ENCODE data around the gene PSAP. TPM values are rescaled to one million over a fixed set of nuclear protein-coding genes. Genes with fewer than 3 reads are reported as not detected.

The PSAP gene
- total RNA-seq, 1 experiment from 2014 or later, result 1,603 TPM

DNA sequence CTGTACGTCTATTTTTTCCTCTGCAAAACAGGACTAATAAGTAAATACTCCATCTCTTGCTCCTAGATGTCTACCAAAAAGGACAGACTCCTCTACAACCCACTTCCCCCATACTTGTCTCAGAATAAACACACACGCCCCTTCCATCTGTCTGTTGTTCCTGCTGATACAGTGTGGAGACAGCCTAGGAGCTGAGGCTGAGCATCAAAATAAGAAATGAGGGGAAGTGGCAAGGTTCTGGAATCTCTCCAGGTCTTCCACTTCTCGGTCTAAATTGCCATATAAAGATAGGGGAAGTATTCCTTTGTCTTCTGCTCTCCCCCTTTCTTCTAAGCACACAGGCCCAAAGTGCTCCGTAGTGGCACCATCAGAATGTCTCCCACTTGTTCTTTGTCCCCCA lies 47.0 kb downstream of the PSAP start:
- in situ Hi-C loops (cut with HindIII; ENCODE audit: low pct_unique_long_range_greater_than_20kb, low sequenced_read_pairs), result no loop called here
- DNase-seq (ENCODE audit: low read depth), result no peak

- in situ Hi-C loops (cut with HindIII; ENCODE audit: low pct_unique_long_range_greater_than_20kb, low sequenced_read_pairs), result no loop called here
- DNase-seq (ENCODE audit: low read depth), result no peak
Measured at GRCh38 chr10:71802715-71803488, 48.1 kb downstream of the PSAP start.

DNA sequence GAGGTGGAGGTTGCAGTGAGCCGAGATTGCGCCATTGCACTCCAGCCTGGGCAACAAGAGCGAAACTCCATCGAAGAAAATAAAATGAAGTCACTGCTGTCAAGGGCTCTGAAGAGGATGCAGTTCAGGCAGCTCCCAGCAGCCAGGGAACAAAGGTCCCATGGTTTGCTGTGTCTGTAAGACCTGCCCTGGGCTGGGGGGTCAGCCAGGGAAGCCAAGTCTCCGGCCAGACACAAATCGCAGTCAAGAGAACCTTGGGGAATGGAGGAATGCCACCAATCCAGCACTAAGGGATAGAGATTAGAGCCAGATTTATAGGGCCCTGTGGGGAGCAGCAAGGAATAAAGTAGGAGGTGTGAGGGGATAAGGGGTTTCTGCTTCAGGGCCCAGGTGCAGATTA lies 48.8 kb downstream of the PSAP start:
- in situ Hi-C loops (cut with HindIII; ENCODE audit: low pct_unique_long_range_greater_than_20kb, low sequenced_read_pairs), result no loop called here
- DNase-seq (ENCODE audit: low read depth), result no peak

DNA sequence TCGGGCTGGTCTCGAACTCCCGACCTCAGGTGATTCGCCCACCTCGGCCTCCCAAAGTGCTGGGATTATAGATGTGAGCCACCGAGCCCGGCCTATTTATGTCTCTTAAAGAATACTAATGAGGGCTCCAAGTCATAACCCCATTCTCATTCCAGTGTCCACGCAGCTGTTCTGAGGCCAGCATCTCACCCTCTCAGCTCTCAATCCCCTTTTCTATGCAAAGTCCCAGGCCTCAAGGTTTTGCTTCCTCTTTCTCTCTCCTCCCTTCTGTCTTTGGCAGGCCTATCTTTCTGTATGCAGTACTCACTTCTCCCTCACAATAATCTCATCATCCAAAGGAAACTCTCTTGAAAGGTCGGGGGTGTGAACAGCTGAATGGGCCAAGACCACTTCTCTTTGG lies 49.7 kb downstream of the PSAP start:
- in situ Hi-C loops (cut with HindIII; ENCODE audit: low pct_unique_long_range_greater_than_20kb, low sequenced_read_pairs), result no loop called here
- DNase-seq (ENCODE audit: low read depth), result no peak

GRCh38 chr10:71799608-71800453 lies 51.2 kb downstream of the PSAP start:
- DNase-seq (ENCODE audit: low read depth), result no peak
- in situ Hi-C loops (cut with HindIII; ENCODE audit: low pct_unique_long_range_greater_than_20kb, low sequenced_read_pairs), result no loop called here

DNA sequence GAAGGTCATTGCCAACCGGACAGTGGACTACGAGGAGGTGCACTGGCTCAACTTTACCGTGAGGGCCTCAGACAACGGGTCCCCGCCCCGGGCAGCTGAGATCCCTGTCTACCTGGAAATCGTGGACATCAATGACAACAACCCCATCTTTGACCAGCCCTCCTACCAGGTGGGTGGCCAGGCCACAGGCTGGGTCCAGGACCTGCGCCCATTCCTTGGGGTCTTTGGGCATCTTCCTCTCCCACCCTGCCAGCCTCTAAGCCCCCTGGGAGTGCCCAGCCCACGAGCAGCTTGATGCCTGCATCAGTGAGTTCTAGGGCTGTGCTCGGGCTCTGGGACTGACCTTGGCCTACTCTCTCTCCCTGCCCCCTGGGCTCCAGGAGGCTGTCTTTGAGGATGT lies 51.9 kb downstream of the PSAP start:
- in situ Hi-C loops (cut with HindIII; ENCODE audit: low pct_unique_long_range_greater_than_20kb, low sequenced_read_pairs), result no loop called here
- DNase-seq (ENCODE audit: low read depth), result no peak

- DNase-seq (ENCODE audit: low read depth), result no peak
- in situ Hi-C loops (cut with HindIII; ENCODE audit: low pct_unique_long_range_greater_than_20kb, low sequenced_read_pairs), result no loop called here
Measured at GRCh38 chr10:71798308-71798624, 52.8 kb downstream of the PSAP start.

DNA sequence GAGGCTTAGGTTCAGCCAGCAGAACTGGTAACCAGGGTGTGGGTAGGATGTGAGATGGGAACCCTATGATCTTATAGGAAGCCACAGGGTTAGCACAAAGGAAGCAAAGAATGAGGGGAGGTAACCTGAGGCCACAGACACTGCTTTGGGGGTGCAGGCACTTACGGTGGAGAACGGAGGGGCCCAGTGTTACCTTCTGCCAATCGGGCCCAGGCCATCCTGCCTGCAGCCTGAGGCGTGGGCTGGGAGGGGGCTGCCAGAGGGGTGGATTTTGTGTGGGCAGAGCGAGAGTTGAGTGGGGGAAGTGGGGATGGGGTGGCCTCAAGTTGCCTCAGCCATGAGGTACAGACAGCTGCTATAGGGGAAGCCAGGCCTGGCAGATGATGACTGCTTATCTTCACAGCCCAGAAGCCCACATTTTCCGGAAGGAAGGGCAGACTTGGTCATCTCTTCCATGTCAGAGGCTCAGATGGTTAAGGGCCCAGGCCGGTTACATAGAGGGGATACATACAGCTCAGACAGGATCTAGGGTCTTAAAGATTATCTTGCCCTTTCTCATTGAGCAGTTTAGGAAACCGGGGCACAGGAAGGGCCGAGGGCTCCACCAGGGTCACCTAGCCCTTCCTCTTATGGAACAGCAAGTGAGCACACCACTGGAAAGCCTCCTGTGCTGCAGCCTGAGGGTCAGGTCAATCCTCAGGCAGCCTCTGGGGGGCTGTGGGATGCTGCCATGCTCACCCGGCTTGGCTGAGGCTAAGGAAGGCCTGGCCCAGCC lies 53.3 kb downstream of the PSAP start:
- in situ Hi-C loops (cut with HindIII; ENCODE audit: low pct_unique_long_range_greater_than_20kb, low sequenced_read_pairs), result no loop called here
- no peak for DNase-seq (ENCODE audit: low read depth)

DNA sequence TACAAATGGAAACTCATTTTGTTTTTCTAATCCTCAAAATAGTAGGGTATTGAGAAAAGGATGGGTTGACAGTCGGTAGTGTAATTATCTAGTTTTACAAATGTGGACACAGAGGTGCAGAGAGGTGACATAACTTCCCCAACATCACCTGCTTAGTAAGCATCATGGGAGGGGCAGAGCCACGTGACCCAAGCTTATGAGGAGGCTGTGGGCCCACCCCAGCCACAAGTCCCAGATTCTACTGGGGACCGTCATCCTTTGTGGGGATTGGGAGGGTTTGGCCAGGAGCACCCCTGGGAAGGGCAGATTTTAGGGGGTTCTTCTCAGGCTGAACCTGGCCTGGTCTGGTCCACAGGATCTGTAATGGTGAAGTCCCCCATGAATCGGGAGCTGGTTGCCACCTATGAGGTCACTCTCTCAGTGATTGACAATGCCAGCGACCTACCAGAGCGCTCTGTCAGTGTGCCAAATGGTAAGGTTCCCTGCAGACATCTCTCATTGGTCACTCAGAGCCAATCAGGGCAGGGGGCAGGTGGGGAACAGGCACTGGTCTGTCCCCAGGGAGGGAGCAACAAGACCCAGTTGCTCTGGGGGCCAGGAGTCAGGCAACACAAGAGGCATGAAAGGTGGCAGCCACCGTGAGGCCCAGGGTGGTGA lies 54.2 kb downstream of the PSAP start:
- DNase-seq (ENCODE audit: low read depth), result no peak
- in situ Hi-C loops (cut with HindIII; ENCODE audit: low pct_unique_long_range_greater_than_20kb, low sequenced_read_pairs), result no loop called here

DNA sequence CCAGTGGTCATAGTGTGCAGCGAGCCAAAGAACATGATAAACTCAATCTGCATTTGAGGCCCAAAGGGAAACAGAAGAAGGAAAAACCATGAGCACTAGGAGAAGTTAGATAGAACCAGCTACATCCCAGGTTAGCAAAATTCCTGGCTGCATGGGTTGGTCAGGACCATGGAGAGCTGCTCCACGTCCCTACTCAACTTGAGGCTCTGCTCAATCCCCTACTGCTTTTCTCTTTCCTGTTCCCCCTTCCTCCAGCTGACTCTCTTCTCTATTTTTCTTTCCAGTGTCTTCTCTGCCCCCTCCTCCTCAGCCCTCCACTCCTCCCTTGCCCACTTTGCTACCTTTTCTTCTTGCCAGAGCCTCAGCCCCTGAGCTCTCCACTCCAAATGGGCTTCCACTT lies 55.8 kb downstream of the PSAP start:
- in situ Hi-C loops (cut with HindIII; ENCODE audit: low pct_unique_long_range_greater_than_20kb, low sequenced_read_pairs), result no loop called here
- DNase-seq (ENCODE audit: low read depth), result no peak

DNA sequence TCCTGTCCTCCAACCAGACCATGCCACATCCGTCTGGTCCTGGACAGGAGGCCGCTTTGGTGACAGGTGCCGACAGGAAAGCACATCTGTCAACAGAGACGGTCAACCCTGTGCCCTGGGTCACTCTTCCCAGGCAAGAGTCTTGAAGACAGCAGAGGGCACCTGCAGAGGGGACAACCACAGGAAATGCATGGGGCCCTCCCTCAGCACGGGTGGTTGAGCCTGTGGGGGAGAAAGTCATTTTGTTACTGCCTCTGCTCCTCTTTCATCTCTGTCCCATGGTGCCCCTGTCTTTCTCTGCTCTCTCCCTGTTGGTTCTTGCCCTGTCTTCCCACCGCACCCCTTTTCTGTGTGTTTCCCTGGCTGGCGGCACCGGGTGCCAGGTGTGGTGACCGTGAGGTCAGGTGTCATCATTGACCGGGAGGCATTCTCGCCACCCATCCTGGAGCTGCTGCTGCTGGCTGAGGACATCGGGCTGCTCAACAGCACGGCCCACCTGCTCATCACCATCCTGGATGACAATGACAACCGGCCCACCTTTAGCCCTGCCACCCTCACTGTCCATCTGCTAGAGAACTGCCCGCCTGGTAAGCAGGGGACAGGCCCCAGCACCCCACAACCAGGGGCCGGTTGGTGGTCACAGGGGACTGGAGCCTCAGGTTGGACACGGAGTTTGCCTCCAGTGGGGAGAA lies 60.2 kb downstream of the PSAP start:
- in situ Hi-C loops (cut with HindIII; ENCODE audit: low pct_unique_long_range_greater_than_20kb, low sequenced_read_pairs), result no loop called here
- DNase-seq (ENCODE audit: low read depth), result no peak

- DNase-seq (ENCODE audit: low read depth), result no peak
- in situ Hi-C loops (cut with HindIII; ENCODE audit: low pct_unique_long_range_greater_than_20kb, low sequenced_read_pairs), result no loop called here
Measured at GRCh38 chr10:71789871-71790270, 61.2 kb downstream of the PSAP start.

GRCh38 chr10:71788954-71789353 lies 62.1 kb downstream of the PSAP start:
- no peak for DNase-seq (ENCODE audit: low read depth)
- in situ Hi-C loops (cut with HindIII; ENCODE audit: low pct_unique_long_range_greater_than_20kb, low sequenced_read_pairs), result no loop called here

GRCh38 chr10:71784679-71785272 lies 66.3 kb downstream of the PSAP start:
- DNase-seq (ENCODE audit: low read depth), result no peak
- in situ Hi-C loops (cut with HindIII; ENCODE audit: low pct_unique_long_range_greater_than_20kb, low sequenced_read_pairs), result no loop called here

GRCh38 chr10:71783917-71784678 lies 67.0 kb downstream of the PSAP start:
- in situ Hi-C loops (cut with HindIII; ENCODE audit: low pct_unique_long_range_greater_than_20kb, low sequenced_read_pairs), result no loop called here
- no peak for DNase-seq (ENCODE audit: low read depth)

DNA sequence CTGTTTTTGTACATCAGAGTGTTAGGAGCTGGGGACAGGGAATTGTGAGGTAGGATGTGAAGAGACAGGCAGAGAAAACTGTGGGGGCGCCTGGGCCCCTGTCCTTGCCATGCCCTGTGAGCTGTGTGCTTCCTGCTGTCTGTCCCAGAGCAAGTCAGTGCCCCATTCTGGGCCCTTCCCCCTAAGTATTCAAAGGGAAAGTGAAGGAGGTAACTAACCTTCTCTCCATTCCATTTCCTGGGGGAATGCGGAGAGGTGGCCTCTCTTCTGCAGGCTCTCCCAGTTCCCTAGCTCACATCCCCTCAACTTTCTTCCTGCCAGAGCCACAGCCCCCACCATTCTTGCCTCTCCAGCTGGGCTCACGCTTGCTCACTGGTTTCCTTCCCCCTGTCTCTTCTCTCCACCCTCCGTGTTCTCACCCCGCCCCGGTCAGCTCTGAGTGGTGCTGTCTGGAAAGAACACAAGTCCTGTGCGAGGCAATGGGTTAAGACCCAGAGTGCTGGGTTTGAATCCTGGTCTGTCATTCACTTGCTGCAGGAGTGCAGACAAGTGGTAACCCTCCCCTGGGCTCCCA lies 68.0 kb downstream of the PSAP start:
- DNase-seq (ENCODE audit: low read depth), result no peak
- in situ Hi-C loops (cut with HindIII; ENCODE audit: low pct_unique_long_range_greater_than_20kb, low sequenced_read_pairs), result no loop called here
